ENCODE measurements around the gene SLC7A7.
"Not testable (repeated sequence)": the region's sequence is repeated elsewhere in the genome, so short reads cannot be mapped to it uniquely, and the experiment has no call there.

The SLC7A7 gene

GRCh38 chr14:22814941-22815713, at the start of gene SLC7A7:
Gene SLC7A7 (minus strand): TSS chr14:22815435. CDS start chr14:22813398, 2,037 bp downstream.
- DNase-seq (ENCODE audit: low read depth, low spot score): peak; percentile 69

- DNase-seq (ENCODE audit: low read depth, low spot score): no peak
Observed at GRCh38 chr14:22864979-22865378, 49.7 kb upstream of the SLC7A7 start.

- DNase-seq (ENCODE audit: low read depth, low spot score): no peak
Observed at GRCh38 chr14:22861651-22862050, 46.4 kb upstream of the SLC7A7 start.

GRCh38 chr14:22860377-22860776, 45.1 kb upstream of the SLC7A7 start:
- DNase-seq (ENCODE audit: low read depth, low spot score): not testable (repeated sequence)

GRCh38 chr14:22856428-22856827, 41.2 kb upstream of the SLC7A7 start:
- no peak for DNase-seq (ENCODE audit: low read depth, low spot score)

GRCh38 chr14:22854963-22855724, 39.9 kb upstream of the SLC7A7 start:
- DNase-seq (ENCODE audit: low read depth, low spot score): no peak

GRCh38 chr14:22854296-22854695, 39.1 kb upstream of the SLC7A7 start:
- DNase-seq (ENCODE audit: low read depth, low spot score): not testable (repeated sequence)

- DNase-seq (ENCODE audit: low read depth, low spot score): peak; percentile 94
Observed at GRCh38 chr14:22852940-22853767, 37.9 kb upstream of the SLC7A7 start.

- DNase-seq (ENCODE audit: low read depth, low spot score): no peak
Observed at GRCh38 chr14:22852599-22852939, 37.3 kb upstream of the SLC7A7 start.

- not testable (repeated sequence) for DNase-seq (ENCODE audit: low read depth, low spot score)
Observed at GRCh38 chr14:22852178-22852577, 36.9 kb upstream of the SLC7A7 start.

GRCh38 chr14:22850944-22851764, 35.9 kb upstream of the SLC7A7 start:
- DNase-seq (ENCODE audit: low read depth, low spot score): peak; percentile 31

GRCh38 chr14:22849212-22849819, 34.1 kb upstream of the SLC7A7 start:
- no peak for DNase-seq (ENCODE audit: low read depth, low spot score)

GRCh38 chr14:22848351-22849164, 33.3 kb upstream of the SLC7A7 start:
- peak; percentile 73 for DNase-seq (ENCODE audit: low read depth, low spot score)

GRCh38 chr14:22847661-22848341, 32.6 kb upstream of the SLC7A7 start:
- DNase-seq (ENCODE audit: low read depth, low spot score): no peak

- DNase-seq (ENCODE audit: low read depth, low spot score): no peak
Observed at GRCh38 chr14:22846811-22847307, 31.6 kb upstream of the SLC7A7 start.

GRCh38 chr14:22845821-22846625, 30.8 kb upstream of the SLC7A7 start:
- DNase-seq (ENCODE audit: low read depth, low spot score): no peak

GRCh38 chr14:22845103-22845394, 29.8 kb upstream of the SLC7A7 start:
- no peak for DNase-seq (ENCODE audit: low read depth, low spot score)
